ENCODE results near the gene CNPY1. TPM values are rescaled to one million over a fixed set of nuclear protein-coding genes. Genes with fewer than 3 reads are reported as not detected.

The CNPY1 gene
- total RNA-seq, 1 experiment from 2014 or later: not detected

- no peak overlapping the region for H3K4me3 ChIP-seq (ENCODE audit: low read depth in 2 of 2, low read length in 2 of 2)
- CTCF ChIA-PET: no interaction called here
- in situ Hi-C loops (cut with HindIII; ENCODE audit: low pct_unique_long_range_greater_than_20kb, low sequenced_read_pairs): no loop called here
Observed at GRCh38 chr7:155588468-155588998, 42.2 kb upstream of the CNPY1 start.

GRCh38 chr7:155587486-155587885 lies 41.1 kb upstream of the CNPY1 start:
- CTCF ChIA-PET: no interaction called here
- H3K27me3 ChIP-seq (ENCODE audit: control insufficient read depth, insufficient read depth, low read length): peaks cover 5% of the 10 kb centered on the region
- H3K4me1 ChIP-seq (ENCODE audit: control insufficient read depth, insufficient read depth, low read length): no peaks in the 10 kb centered on the region

More at GRCh38 chr7:155588468-155588998, 42.2 kb upstream of the CNPY1 start:
- H3K27ac ChIP-seq (ENCODE audit: low read length): no peak overlapping the region
- H3K27me3 ChIP-seq (ENCODE audit: control insufficient read depth, insufficient read depth, low read length): peaks cover 5% of the 10 kb centered on the region
- TF ChIP-seq POLR2AphosphoS5 (IDR thresholded peaks at IDR 0.05; ENCODE audit: low read depth, low read length) (no peak), TCF7L2 (IDR thresholded peaks at IDR 0.05; ENCODE audit: low read depth, low read length) (no peak), CTCF (IDR thresholded peaks at IDR 0.05) (no peak), SIN3A (IDR thresholded peaks at IDR 0.05; ENCODE audit: borderline replicate concordance, insufficient read depth, low read depth, low read length) (no peak)
- TF ChIP-seq, protein P1, sequence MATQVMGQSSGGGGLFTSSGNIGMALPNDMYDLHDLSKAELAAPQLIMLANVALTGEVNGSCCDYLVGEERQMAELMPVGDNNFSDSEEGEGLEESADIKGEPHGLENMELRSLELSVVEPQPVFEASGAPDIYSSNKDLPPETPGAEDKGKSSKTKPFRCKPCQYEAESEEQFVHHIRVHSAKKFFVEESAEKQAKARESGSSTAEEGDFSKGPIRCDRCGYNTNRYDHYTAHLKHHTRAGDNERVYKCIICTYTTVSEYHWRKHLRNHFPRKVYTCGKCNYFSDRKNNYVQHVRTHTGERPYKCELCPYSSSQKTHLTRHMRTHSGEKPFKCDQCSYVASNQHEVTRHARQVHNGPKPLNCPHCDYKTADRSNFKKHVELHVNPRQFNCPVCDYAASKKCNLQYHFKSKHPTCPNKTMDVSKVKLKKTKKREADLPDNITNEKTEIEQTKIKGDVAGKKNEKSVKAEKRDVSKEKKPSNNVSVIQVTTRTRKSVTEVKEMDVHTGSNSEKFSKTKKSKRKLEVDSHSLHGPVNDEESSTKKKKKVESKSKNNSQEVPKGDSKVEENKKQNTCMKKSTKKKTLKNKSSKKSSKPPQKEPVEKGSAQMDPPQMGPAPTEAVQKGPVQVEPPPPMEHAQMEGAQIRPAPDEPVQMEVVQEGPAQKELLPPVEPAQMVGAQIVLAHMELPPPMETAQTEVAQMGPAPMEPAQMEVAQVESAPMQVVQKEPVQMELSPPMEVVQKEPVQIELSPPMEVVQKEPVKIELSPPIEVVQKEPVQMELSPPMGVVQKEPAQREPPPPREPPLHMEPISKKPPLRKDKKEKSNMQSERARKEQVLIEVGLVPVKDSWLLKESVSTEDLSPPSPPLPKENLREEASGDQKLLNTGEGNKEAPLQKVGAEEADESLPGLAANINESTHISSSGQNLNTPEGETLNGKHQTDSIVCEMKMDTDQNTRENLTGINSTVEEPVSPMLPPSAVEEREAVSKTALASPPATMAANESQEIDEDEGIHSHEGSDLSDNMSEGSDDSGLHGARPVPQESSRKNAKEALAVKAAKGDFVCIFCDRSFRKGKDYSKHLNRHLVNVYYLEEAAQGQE (IDR thresholded peaks at IDR 0.05; ENCODE audit: insufficient read depth in 1 of 2, low read depth in 2 of 2, low read length in 1 of 2): no peak
- POLR2A ChIA-PET: no interaction called here
- ATAC-seq: no peak
- intact Hi-C loops (cut with micrococcal nuclease; ENCODE audit: unreplicated experiment): no loop called here
- no peaks in the 10 kb centered on the region for H3K9me3 ChIP-seq (ENCODE audit: control insufficient read depth, insufficient read depth, low read depth, low read length)
- H3K4me1 ChIP-seq (ENCODE audit: control insufficient read depth, insufficient read depth, low read length): no peaks in the 10 kb centered on the region
- no TSS peak for BruUV-seq (replicated peaks)
- DNase-seq (ENCODE audit: low read depth, low spot score): no peak
- H3K36me3 ChIP-seq (ENCODE audit: control insufficient read depth, insufficient read depth, low read length): no peaks in the 10 kb centered on the region

More at GRCh38 chr7:155587486-155587885, 41.1 kb upstream of the CNPY1 start:
- intact Hi-C loops (cut with micrococcal nuclease; ENCODE audit: unreplicated experiment): no loop called here
- ATAC-seq (no peak), DNase-seq (ENCODE audit: low read depth, low spot score) (no peak)
- no TSS peak for BruUV-seq (replicated peaks)
- POLR2A ChIA-PET: no interaction called here
- Histone ChIP-seq H3K36me3 (ENCODE audit: control insufficient read depth, insufficient read depth, low read length) (no peaks in the 10 kb centered on the region), H3K27ac (ENCODE audit: low read length) (no peak overlapping the region), H3K9me3 (ENCODE audit: control insufficient read depth, insufficient read depth, low read depth, low read length) (no peaks in the 10 kb centered on the region), H3K4me3 (ENCODE audit: low read depth in 2 of 2, low read length in 2 of 2) (no peak overlapping the region)
- TF ChIP-seq, protein P1 (IDR thresholded peaks at IDR 0.05; ENCODE audit: insufficient read depth in 1 of 2, low read depth in 2 of 2, low read length in 1 of 2): no peak
- TF ChIP-seq TCF7L2 (IDR thresholded peaks at IDR 0.05; ENCODE audit: low read depth, low read length): no peak
- TF ChIP-seq POLR2AphosphoS5 (IDR thresholded peaks at IDR 0.05; ENCODE audit: low read depth, low read length): no peak
- TF ChIP-seq SIN3A (IDR thresholded peaks at IDR 0.05; ENCODE audit: borderline replicate concordance, insufficient read depth, low read depth, low read length): no peak
- no peak for TF ChIP-seq CTCF (IDR thresholded peaks at IDR 0.05)
- in situ Hi-C loops (cut with HindIII; ENCODE audit: low pct_unique_long_range_greater_than_20kb, low sequenced_read_pairs): no loop called here

Measured in Panc1 (cell line).